ENCODE data around the gene TRIM13. TPM values are rescaled to one million over a fixed set of nuclear protein-coding genes. Genes with fewer than 3 reads are reported as not detected.

Gene TRIM13
- total and polyA plus RNA-seq, 2 experiments from 2014 or later = 18.1 to 24.0 TPM

DNA sequence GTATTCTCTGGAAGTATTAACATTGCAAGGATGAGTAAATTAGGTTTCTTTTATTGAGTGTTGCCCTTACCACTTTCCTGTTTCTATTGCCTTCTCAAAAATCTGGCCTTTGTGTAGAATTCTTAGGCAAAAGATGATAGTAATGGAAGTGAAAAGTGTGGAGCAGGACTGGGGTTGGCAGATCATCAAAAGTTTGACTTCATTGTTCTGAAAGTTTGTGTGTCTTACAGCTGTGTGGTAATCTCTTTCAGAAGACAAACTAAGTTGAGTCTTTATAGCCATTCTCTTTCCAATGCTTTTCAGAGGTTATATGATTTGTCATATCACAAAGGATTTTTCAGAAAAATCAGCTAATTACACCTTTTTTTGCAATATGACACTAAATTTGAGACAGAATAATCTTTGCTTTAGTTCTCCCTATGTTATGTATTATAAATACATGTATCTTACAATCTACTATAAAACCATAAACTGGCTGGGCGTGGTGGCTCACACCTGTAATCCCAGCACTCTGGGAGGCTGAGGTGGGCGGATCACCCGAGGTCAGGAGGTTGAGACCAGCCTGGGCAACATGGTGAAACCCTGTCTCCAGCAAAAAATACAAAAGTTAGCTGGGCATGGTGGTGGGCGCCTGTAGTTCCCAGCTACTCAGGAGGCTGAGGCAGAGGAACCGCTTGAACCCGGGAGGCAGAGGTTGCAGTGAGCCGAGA lies 9.7 kb downstream of the TRIM13 start:
- Histone ChIP-seq H3K27me3 (no peaks in the 10 kb centered on the region), H3K4me1 (ENCODE audit: insufficient read depth) (peaks cover 2% of the 10 kb centered on the region), H3K9me3 (ENCODE audit: low read depth) (no peaks in the 10 kb centered on the region), H3K79me2 (peaks cover 78% of the 10 kb centered on the region), H3K4me3 (no peak overlapping the region), H3K36me3 (replicated peaks; ENCODE audit: insufficient read depth, low read depth) (peaks cover 6% of the 10 kb centered on the region), H3K9me2 (replicated peaks; ENCODE audit: insufficient read depth) (no peaks in the 10 kb centered on the region), H3K27ac (no peak overlapping the region), H3K4me2 (no peak overlapping the region), H2AFZ (no peak overlapping the region), H4K20me1 (ENCODE audit: insufficient read depth, poor library complexity, severe bottlenecking) (peaks cover 7% of the 10 kb centered on the region)
- 97% methylated on average over 7 of the region's 7 CpGs for WGBS (ENCODE audit: low lambda C conversion rate, missing lambda C conversion rate)
- no peak for DNase-seq (ENCODE audit: low spot score)
- TF ChIP-seq EZH2phosphoT487 (IDR thresholded peaks at IDR 0.05; ENCODE audit: low read depth, severe bottlenecking, unreplicated experiment) = no peak

DNA sequence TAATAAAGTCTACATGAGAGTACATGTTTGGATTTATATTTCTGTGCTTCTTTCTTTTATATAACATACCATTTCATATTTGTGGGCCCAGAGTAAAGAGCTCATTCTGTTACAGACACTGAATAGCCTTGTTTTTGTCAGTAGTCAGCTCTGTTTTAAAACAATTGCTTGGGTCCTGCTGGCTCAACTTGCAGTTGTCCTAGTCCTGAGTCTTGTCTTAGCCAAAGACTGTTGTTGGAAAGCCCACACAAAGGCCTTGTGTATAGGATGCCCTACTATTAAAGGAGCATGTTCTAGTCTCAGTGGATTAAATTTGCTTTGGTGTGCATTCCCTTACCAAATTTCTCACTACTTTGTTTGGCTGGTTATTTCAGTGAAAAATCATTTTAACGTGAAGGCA lies 14.6 kb downstream of the TRIM13 start:
- no peak for DNase-seq (ENCODE audit: low spot score)
- no peak overlapping the region for H3K4me3 ChIP-seq
- H3K36me3 ChIP-seq (replicated peaks; ENCODE audit: insufficient read depth, low read depth) = peaks cover 6% of the 10 kb centered on the region
- H4K20me1 ChIP-seq (ENCODE audit: insufficient read depth, poor library complexity, severe bottlenecking) = peaks cover 7% of the 10 kb centered on the region
- no peaks in the 10 kb centered on the region for H3K9me3 ChIP-seq (ENCODE audit: low read depth)
- H3K27ac ChIP-seq = no peak overlapping the region
- TF ChIP-seq EZH2 (IDR thresholded peaks at IDR 0.05; ENCODE audit: borderline replicate concordance) = no peak
- no peak for TF ChIP-seq EZH2phosphoT487 (IDR thresholded peaks at IDR 0.05; ENCODE audit: low read depth, severe bottlenecking, unreplicated experiment)
- TF ChIP-seq, protein P1, sequence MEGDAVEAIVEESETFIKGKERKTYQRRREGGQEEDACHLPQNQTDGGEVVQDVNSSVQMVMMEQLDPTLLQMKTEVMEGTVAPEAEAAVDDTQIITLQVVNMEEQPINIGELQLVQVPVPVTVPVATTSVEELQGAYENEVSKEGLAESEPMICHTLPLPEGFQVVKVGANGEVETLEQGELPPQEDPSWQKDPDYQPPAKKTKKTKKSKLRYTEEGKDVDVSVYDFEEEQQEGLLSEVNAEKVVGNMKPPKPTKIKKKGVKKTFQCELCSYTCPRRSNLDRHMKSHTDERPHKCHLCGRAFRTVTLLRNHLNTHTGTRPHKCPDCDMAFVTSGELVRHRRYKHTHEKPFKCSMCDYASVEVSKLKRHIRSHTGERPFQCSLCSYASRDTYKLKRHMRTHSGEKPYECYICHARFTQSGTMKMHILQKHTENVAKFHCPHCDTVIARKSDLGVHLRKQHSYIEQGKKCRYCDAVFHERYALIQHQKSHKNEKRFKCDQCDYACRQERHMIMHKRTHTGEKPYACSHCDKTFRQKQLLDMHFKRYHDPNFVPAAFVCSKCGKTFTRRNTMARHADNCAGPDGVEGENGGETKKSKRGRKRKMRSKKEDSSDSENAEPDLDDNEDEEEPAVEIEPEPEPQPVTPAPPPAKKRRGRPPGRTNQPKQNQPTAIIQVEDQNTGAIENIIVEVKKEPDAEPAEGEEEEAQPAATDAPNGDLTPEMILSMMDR (IDR thresholded peaks at IDR 0.05; ENCODE audit: poor library complexity) = no peak
- peaks cover 43% of the 10 kb centered on the region for H3K79me2 ChIP-seq
- H3K27me3 ChIP-seq = no peaks in the 10 kb centered on the region
- WGBS (ENCODE audit: low lambda C conversion rate, missing lambda C conversion rate) = 100% methylated on average over 1 of the region's 1 CpG
- H2AFZ ChIP-seq = no peak overlapping the region
- H3K9me2 ChIP-seq (replicated peaks; ENCODE audit: insufficient read depth) = no peaks in the 10 kb centered on the region
- no peak overlapping the region for H3K4me2 ChIP-seq
- peaks cover 10% of the 10 kb centered on the region for H3K4me1 ChIP-seq (ENCODE audit: insufficient read depth)

DNA sequence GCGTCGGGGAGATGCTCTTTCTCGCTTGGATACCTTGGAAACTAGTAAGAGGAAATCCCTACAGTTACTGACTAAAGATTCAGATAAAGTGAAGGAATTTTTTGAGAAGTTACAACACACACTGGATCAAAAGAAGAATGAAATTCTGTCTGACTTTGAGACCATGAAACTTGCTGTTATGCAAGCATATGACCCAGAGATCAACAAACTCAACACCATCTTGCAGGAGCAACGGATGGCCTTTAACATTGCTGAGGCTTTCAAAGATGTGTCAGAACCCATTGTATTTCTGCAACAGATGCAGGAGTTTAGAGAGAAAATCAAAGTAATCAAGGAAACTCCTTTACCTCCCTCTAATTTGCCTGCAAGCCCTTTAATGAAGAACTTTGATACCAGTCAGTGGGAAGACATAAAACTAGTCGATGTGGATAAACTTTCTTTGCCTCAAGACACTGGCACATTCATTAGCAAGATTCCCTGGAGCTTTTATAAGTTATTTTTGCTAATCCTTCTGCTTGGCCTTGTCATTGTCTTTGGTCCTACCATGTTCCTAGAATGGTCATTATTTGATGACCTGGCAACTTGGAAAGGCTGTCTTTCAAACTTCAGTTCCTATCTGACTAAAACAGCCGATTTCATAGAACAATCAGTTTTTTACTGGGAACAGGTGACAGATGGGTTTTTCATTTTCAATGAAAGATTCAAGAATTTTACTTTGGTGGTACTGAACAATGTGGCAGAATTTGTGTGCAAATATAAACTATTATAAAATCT lies 15.7 kb downstream of the TRIM13 start:
- WGBS (ENCODE audit: low lambda C conversion rate, missing lambda C conversion rate) = 94% methylated on average over 6 of the region's 6 CpGs
- no peak for DNase-seq (ENCODE audit: low spot score)
- TF ChIP-seq EZH2 (IDR thresholded peaks at IDR 0.05; ENCODE audit: borderline replicate concordance) (no peak), EZH2phosphoT487 (IDR thresholded peaks at IDR 0.05; ENCODE audit: low read depth, severe bottlenecking, unreplicated experiment) (no peak)
- TF ChIP-seq, protein P1 (IDR thresholded peaks at IDR 0.05; ENCODE audit: poor library complexity) = no peak
- Histone ChIP-seq H3K4me3 (no peak overlapping the region), H2AFZ (no peak overlapping the region), H4K20me1 (ENCODE audit: insufficient read depth, poor library complexity, severe bottlenecking) (peaks cover 7% of the 10 kb centered on the region), H3K27me3 (no peaks in the 10 kb centered on the region), H3K4me1 (ENCODE audit: insufficient read depth) (peaks cover 10% of the 10 kb centered on the region), H3K27ac (no peak overlapping the region), H3K9me2 (replicated peaks; ENCODE audit: insufficient read depth) (no peaks in the 10 kb centered on the region), H3K36me3 (replicated peaks; ENCODE audit: insufficient read depth, low read depth) (peaks cover 6% of the 10 kb centered on the region), H3K79me2 (peaks cover 33% of the 10 kb centered on the region), H3K9me3 (ENCODE audit: low read depth) (no peaks in the 10 kb centered on the region), H3K4me2 (no peak overlapping the region)

DNA sequence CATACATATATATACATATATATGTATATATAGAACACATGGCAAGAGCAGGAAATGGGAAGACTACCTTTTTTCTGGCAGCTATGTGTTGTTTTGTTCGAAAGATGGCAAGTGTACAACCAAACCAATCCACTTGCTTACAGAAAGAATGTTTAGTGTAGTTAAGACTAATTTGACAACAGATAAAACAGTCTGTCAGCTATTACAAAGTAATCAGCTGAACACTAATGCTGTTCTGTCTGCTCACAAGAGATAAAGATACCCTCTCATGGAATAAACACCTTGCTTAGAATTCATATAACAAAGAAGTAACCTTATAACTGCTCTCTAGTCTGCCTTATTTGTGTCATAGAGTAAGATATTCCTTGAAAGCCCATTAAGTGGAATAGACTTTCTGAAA lies 17.5 kb downstream of the TRIM13 start:
- no peak overlapping the region for H3K27ac ChIP-seq
- no peaks in the 10 kb centered on the region for H3K27me3 ChIP-seq
- 79% methylated on average over 1 of the region's 1 CpG for WGBS (ENCODE audit: low lambda C conversion rate, missing lambda C conversion rate)
- H3K4me1 ChIP-seq (ENCODE audit: insufficient read depth) = peaks cover 10% of the 10 kb centered on the region
- DNase-seq (ENCODE audit: low spot score) = no peak
- no peak overlapping the region for H3K4me2 ChIP-seq
- H3K9me2 ChIP-seq (replicated peaks; ENCODE audit: insufficient read depth) = no peaks in the 10 kb centered on the region
- H4K20me1 ChIP-seq (ENCODE audit: insufficient read depth, poor library complexity, severe bottlenecking) = no peaks in the 10 kb centered on the region
- H3K36me3 ChIP-seq (replicated peaks; ENCODE audit: insufficient read depth, low read depth) = peaks cover 6% of the 10 kb centered on the region
- peaks cover 18% of the 10 kb centered on the region for H3K79me2 ChIP-seq
- no peaks in the 10 kb centered on the region for H3K9me3 ChIP-seq (ENCODE audit: low read depth)
- TF ChIP-seq EZH2 (IDR thresholded peaks at IDR 0.05; ENCODE audit: borderline replicate concordance) (no peak), EZH2phosphoT487 (IDR thresholded peaks at IDR 0.05; ENCODE audit: low read depth, severe bottlenecking, unreplicated experiment) (no peak)
- TF ChIP-seq, protein P1 (IDR thresholded peaks at IDR 0.05; ENCODE audit: poor library complexity) = no peak
- no peak overlapping the region for H3K4me3 ChIP-seq
- H2AFZ ChIP-seq = no peak overlapping the region
